ENCODE measurements around the gene NAXD. TPM values are rescaled to one million over a fixed set of nuclear protein-coding genes. Genes with fewer than 3 reads are reported as not detected.

Gene NAXD
- total RNA-seq, 1 experiment from 2014 or later, result 27.7 TPM

DNA sequence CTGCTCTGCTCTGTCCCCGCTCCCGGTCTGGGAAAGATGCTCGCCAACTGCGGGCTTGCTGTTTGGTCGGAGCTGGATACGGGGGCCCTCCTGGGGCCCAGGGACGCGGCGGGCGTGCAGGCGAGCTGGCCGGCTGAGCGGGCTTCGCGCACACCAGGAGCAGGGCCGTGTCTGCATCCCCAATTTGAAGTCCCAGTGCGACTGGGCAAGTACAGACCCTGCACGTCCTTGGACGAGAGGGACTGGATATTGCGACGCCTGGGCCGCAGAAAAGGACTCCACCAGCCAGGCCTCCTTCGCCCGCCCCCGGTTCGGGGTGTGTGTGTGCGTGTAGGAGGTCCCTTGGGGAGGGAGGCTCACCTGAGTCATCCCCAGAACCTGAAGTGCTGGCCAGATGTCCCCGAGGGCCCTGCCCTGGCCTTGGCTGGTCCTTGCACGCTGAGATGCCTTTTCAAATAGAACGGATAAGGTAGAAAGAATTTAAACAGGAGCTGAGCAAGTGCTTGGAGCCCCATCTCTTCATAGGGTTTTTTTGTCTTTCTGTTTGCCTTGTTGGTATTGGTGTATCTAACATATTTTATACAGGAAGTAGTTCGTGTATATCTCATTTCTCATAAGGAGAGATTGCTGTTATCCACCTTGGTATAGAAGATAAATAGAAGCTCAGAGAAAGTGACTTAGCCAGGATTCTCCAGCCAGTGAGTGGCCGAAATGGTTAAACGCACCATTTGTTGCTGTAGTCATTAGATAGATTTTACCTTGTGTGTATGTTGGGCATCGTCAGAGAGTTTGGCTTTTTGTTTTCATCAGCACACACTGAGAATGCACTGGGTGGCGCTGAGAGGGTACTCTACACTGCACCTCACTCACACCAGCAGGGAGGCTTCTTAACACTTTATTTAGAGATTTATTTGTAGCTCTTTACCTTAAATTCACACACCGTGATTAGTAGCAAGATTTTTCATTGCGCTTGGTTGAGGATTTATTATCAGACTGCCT, 1.1 kb downstream of the NAXD start:
- no peak for TF ChIP-seq CTCF (IDR thresholded peaks at IDR 0.05; ENCODE audit: unreplicated experiment)
- peaks cover 18% of the 10 kb centered on the region for H3K4me1 Mint-ChIP-seq (ENCODE audit: insufficient read depth, unreplicated experiment)
- intact Hi-C loops (cut with micrococcal nuclease), result loop anchor here (1.0 to 2.0 kb wide), 3 partner anchors 97 to 203 kb away; partner anchors contain the start of gene ING1
- no peaks in the 10 kb centered on the region for H3K36me3 Mint-ChIP-seq (ENCODE audit: insufficient read depth, unreplicated experiment)
- peak overlapping the region; percentile 81 for H3K27ac Mint-ChIP-seq (ENCODE audit: low read depth, unreplicated experiment)
- H3K9me3 Mint-ChIP-seq (ENCODE audit: unreplicated experiment), result no peaks in the 10 kb centered on the region
- TSS peak; percentile 23 for BruUV-seq (replicated peaks)
- POLR2A ChIA-PET, result interaction anchor here (0.5 to 4.8 kb wide), 25 partner anchors 15 to 943 kb away, joined by 3 to 47 read pairs (median 4); partner anchors contain the start of genes CARS2, ING1 and RAB20
- peak; percentile 74 for DNase-seq (ENCODE audit: unreplicated experiment)
- CTCF ChIA-PET, result interaction anchor here (0.8 to 2.7 kb wide), 11 partner anchors 9 to 395 kb away, joined by 3 to 13 read pairs (median 4); partner anchors contain the start of gene RAB20
- H3K27me3 Mint-ChIP-seq (ENCODE audit: insufficient read depth, unreplicated experiment), result no peaks in the 10 kb centered on the region
- peak overlapping the region; percentile 82 for H3K4me3 Mint-ChIP-seq (ENCODE audit: unreplicated experiment)

DNA sequence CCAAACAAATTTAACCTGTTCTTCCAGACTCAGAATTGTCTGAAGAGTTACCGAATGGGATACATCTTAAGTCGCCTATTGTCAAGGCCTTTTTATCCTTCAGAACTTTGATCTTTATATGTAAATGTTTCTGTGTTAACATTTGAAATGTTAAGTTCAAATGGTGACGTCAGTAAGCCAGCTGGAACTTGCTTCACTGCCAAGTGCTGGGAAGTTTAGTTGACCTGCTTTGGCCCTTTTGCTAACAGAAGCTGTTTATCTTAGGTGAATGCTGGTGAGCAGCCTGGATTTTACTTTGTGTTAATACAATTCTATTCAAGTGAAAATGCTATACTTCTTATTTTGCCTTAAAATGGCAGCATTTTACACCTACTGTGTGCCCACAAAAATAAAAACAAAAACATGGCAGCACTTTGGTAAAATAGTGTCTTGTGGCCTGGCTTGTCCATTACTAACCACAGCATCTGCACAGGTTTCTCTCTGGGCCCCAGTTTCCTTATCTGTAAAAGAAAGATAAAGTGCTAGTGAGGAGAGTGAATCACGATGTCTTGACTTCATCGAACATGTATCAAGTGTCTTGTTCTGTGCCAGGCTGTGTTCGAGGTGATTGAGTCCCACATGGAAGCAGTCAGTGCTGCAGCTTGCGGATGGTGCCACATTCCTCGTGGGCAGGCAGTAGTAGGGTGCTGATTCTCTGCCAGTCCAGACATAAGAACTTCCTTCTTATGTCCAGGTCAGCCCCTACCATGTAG, 2.2 kb downstream of the NAXD start:
- ChIA-PET POLR2A (interaction anchor here (1.0 to 4.8 kb wide), 12 partner anchors 22 to 535 kb away, joined by 3 to 47 read pairs (median 4); partner anchors contain the start of genes CARS2, ING1 and RAB20), CTCF (interaction anchor here (0.8 to 2.7 kb wide), 9 partner anchors 12 to 393 kb away, joined by 3 to 13 read pairs (median 3); no protein-coding TSS in a partner anchor)
- BruUV-seq (replicated peaks), result no TSS peak
- intact Hi-C loops (cut with micrococcal nuclease), result loop anchor here (2.0 kb wide), 1 partner anchor 161 kb away; no protein-coding TSS in a partner anchor
- no peak for TF ChIP-seq CTCF (IDR thresholded peaks at IDR 0.05; ENCODE audit: unreplicated experiment)
- Mint-ChIP-seq H3K9me3 (ENCODE audit: unreplicated experiment) (no peaks in the 10 kb centered on the region), H3K36me3 (ENCODE audit: insufficient read depth, unreplicated experiment) (peaks cover 6% of the 10 kb centered on the region), H3K4me1 (ENCODE audit: insufficient read depth, unreplicated experiment) (peaks cover 18% of the 10 kb centered on the region), H3K27me3 (ENCODE audit: insufficient read depth, unreplicated experiment) (no peaks in the 10 kb centered on the region), H3K27ac (ENCODE audit: low read depth, unreplicated experiment) (peak overlapping the region; percentile 81), H3K4me3 (ENCODE audit: unreplicated experiment) (peak overlapping the region; percentile 82)
- DNase-seq (ENCODE audit: unreplicated experiment), result peak; percentile 34

DNA sequence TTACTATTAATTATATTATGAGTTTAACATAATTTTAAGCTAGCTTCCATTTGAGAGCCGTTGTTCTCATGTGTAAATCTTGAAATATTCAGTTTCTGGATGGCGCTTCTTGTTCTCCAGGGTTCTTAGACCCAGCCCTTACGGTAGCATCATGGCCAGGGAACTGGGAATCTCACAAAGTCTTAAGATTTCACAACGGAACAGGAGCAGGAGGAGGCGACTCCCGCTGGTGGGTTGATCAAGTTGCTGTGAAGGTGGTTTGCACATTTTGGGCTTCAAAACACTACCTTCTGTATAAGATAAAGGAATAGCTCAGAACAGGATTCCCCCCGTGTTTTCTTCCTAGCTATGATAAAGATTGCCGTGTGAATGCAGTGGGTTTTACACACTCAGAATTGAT, 2.8 kb downstream of the NAXD start:
- DNase-seq (ENCODE audit: unreplicated experiment), result no peak
- no TSS peak for BruUV-seq (replicated peaks)
- CTCF ChIA-PET, result interaction anchor here (0.6 to 2.7 kb wide), 5 partner anchors 25 to 204 kb away, joined by 3 to 13 read pairs (median 3); no protein-coding TSS in a partner anchor

More for the DNA sequence above, 2.8 kb downstream of the NAXD start:
- Mint-ChIP-seq H3K36me3 (ENCODE audit: insufficient read depth, unreplicated experiment) (peaks cover 11% of the 10 kb centered on the region), H3K27ac (ENCODE audit: low read depth, unreplicated experiment) (no peak overlapping the region), H3K4me3 (ENCODE audit: unreplicated experiment) (no peak overlapping the region), H3K27me3 (ENCODE audit: insufficient read depth, unreplicated experiment) (no peaks in the 10 kb centered on the region), H3K9me3 (ENCODE audit: unreplicated experiment) (no peaks in the 10 kb centered on the region), H3K4me1 (ENCODE audit: insufficient read depth, unreplicated experiment) (peaks cover 18% of the 10 kb centered on the region)
- intact Hi-C loops (cut with micrococcal nuclease), result no loop called here
- POLR2A ChIA-PET, result interaction anchor here (0.9 to 4.8 kb wide), 6 partner anchors 27 to 162 kb away, joined by 3 to 47 read pairs (median 4); partner anchors contain the start of genes ING1 and RAB20
- TF ChIP-seq CTCF (IDR thresholded peaks at IDR 0.05; ENCODE audit: unreplicated experiment), result no peak

Measured in MCF 10A (cell line).